HG03432 (cell line): Measurements from ENCODE around the gene TUT7.
A peak's percentile ranks its signal among the peaks of the same experiment; 100 is the strongest.

Experiments
- ATAC-seq: cut with Tn5 transposase; IDR thresholded peaks from one replicate; pipeline ENCODE4 v1.9.1; 2021; ENCODE audit warnings: mild to moderate bottlenecking, moderate library complexity; ENCODE audit not compliant: unreplicated experiment

Gene TUT7

GRCh38 chr9:86272221-86272620 lies 82.0 kb downstream of the TUT7 start:
- no peak for ATAC-seq

- no peak for ATAC-seq
Measured at GRCh38 chr9:86263876-86264275, 90.3 kb downstream of the TUT7 start.

DNA sequence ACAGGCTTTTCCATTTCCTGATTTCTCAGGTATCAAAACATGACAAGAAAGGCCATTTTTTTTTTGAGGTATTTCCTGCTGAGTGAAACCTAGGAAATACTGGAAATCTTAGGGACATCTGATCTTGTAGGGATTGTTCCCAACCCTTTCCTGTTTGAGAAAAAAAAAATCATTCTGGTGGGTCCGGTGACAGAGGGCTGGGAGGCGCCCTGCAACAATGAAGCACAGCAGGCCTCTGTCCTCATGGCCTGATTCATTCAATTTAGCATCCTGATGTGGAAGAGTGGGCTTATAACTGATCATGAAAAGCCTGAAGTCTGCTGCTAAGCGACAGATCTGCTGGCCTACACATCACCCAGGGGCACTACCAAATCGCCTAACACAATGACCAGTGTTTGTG lies 91.7 kb downstream of the TUT7 start:
- no peak for ATAC-seq

DNA sequence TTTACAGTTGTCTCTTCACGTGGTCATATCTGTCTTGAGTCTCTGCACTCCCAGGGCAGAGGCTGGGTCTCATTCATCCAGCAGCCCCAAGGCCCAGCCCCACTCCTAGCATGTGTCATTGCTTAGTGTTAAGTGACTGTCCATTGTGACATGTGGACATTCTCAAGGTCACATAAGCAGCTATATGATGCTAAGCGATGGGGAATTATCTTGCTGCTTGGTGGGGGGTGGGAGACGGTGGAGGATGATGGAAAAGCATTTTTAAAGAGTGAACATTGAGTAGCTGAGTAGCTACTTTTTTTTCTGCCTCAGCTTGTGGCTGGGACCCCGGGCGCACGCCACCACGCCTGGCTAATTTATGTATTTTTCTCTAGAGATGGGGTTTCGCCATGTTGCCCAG lies 94.7 kb downstream of the TUT7 start, which contains the start of gene C9orf153:
Gene C9orf153, minus strand, starts transcription at position 101 of the 400 bp plus-strand sequence. CDS start 30,054 bp downstream, outside the sequence.
- no peak for ATAC-seq

GRCh38 chr9:86257391-86257790 lies 96.8 kb downstream of the TUT7 start:
- no peak for ATAC-seq

DNA sequence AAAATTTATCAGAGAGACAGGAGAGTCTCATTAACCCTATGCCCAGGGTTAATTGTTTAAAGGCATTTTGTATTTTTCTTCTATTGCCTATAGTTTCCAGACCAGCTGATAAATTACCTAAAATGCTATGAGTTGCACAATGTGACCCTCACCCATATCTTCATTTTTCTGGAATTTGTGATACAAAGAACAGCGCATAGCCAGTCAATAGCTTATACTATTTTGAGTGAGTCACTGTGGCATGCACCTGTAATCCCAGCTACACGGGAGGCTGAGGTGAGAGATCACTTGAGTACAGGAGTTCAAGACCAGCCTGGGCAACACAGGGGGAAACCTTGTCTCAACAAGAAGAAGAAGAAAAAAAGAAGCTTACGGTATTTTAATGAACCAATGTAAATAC lies 97.6 kb downstream of the TUT7 start:
- ATAC-seq: no peak

- ATAC-seq: no peak
Measured at GRCh38 chr9:86253577-86253976, 100.6 kb downstream of the TUT7 start.

DNA sequence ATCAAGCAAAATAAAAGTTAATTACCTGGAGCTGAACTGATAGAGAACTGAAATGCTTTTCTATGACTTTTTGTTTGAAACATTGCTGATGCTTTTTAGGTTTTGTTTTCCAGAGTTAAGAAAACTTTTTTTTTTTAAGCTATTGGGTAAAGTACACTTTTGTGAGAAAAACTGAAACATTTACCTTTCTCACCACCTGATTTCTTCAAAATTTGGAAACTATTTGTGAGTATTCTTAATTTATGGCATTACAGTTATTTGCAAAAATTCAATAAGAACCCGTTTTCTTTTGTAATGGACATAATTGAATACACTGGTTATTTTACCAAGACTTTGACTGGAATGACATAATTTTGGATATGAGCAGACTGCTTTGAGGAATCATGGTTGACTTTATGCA lies 101.3 kb downstream of the TUT7 start:
- ATAC-seq: no peak

- no peak for ATAC-seq
Measured at GRCh38 chr9:86250123-86250522, 104.1 kb downstream of the TUT7 start.

GRCh38 chr9:86248746-86249145 lies 105.5 kb downstream of the TUT7 start:
- no peak for ATAC-seq

DNA sequence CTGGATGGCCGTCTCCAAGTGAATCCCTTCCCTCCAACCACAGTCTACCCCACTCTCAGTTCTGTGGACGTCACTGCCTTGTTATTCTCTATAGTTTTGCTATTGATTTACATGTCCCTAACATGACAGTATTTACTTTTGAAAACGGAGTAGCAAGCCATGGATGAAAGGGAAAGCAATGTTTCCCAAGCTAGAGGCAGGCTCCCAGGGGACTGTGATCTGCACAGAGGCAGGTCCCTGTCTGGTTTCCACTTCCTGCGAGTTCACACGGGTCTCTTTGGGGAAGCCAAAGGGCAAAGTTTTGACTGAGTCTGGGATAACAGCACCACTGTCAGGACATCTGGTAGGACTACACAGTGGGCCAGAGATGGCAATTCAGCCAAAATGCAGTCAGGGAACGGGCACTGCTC lies 107.5 kb downstream of the TUT7 start:
- peak; percentile 95 for ATAC-seq

- no peak for ATAC-seq
Measured at GRCh38 chr9:86242071-86242470, 112.1 kb downstream of the TUT7 start.

DNA sequence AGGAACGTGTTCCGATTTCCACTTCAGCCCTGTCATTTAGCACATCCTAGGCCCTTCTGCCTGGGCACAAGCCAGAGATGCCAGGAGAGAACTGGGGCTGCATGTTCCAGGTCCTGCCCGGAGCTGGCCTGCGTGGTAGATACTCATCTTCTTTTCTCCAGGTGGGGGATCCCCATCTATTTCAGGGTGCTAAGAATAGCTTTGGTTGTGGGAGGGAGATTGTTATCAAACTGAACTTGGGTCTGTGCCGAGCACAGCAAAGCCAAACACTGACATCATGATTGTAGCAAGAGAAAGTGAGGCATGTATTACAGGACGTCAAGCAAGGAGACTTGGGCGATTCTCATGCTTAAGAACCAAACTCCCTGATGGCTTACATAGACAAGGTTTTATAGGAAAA lies 113.0 kb downstream of the TUT7 start:
- no peak for ATAC-seq

- no peak for ATAC-seq
Measured at GRCh38 chr9:86238861-86239770, 115.1 kb downstream of the TUT7 start.
